Adipose tissue (tissue), 3 donors: ENCODE measurements around the gene EVI5. TPM values are rescaled to one million over a fixed set of nuclear protein-coding genes. Genes with fewer than 3 reads are reported as not detected.

Source experiments
- polyA plus RNA-seq, 3 donors: library from polyadenylated mRNA; stranded (reverse); fragments of 200-250 nt; gene quantifications; one replicate each; pipeline ENCODE4 v1.2.3, GENCODE V29; 2013
- donor health status: healthy with polysubstance abuse.
- donor health status: Bipolar disorder and iron deficiency.
- donor health status: healthy.

EVI5 gene
- polyA plus RNA-seq, 3 donors, result 2.2 to 7.1 (median 5.8) TPM

Other genes starting within 250 kb of the EVI5 start
- gene RPL5, start 46.9 kb upstream of the EVI5 start, polyA plus RNA-seq, result 1,000 to 10,000 TPM; 1,236 to 2,453 (median 1,716) TPM
- gene DIPK1A, start 176.4 kb upstream of the EVI5 start, polyA plus RNA-seq, result 10 to 100 TPM in 1 of 3 donors, 1 to 10 TPM in 2; 2.7 to 14.2 (median 9.3) TPM